OCI-LY1 (cell line): Measurements from ENCODE around the gene GLG1.

Experiments used
- H2AFZ ChIP-seq: fragments of 200-600 bp; sonication (generic), shearing (Covaris generic); 2 replicates; pipeline ENCODE4 v1.6.0; 2014; ENCODE audit warnings: antibody characterized with exemption, mild to moderate bottlenecking, low read length
- H3F3A ChIP-seq: fragments of 200-600 bp; sonication (generic), shearing (Covaris generic); 2 replicates; pipeline ENCODE4 v1.6.0; 2014; ENCODE audit warnings: mild to moderate bottlenecking, antibody characterized with exemption, low read length, moderate library complexity; ENCODE audit not compliant: insufficient read depth
- H3K27ac ChIP-seq: fragments of 200-600 bp; sonication (generic); 2 replicates; pipeline ENCODE4 v1.5.1; 2014; ENCODE audit warnings: low read length, mixed run types, mild to moderate bottlenecking, low read depth; ENCODE audit not compliant: poor library complexity, severe bottlenecking
- H3K27me3 ChIP-seq: fragments of 200-600 bp; sonication (generic); 2 replicates; pipeline ENCODE4 v1.6.0; 2014; ENCODE audit warnings: antibody characterized with exemption, mild to moderate bottlenecking, low read length, moderate library complexity; ENCODE audit not compliant: insufficient read depth
- H3K36me3 ChIP-seq: fragments of 200-600 bp; sonication (generic); 2 replicates; pipeline ENCODE4 v1.6.1; 2014; ENCODE audit warnings: mild to moderate bottlenecking, antibody characterized with exemption, low read length, moderate library complexity, mixed read lengths; ENCODE audit not compliant: insufficient read depth
- H3K4me1 ChIP-seq: fragments of 200-600 bp; sonication (generic); 2 replicates; pipeline ENCODE4 v1.5.1; 2014; ENCODE audit warnings: mild to moderate bottlenecking, low read length, moderate library complexity; ENCODE audit not compliant: insufficient read depth, severe bottlenecking
- H3K4me2 ChIP-seq: fragments of 200-600 bp; sonication (generic), shearing (Covaris generic); 2 replicates; pipeline ENCODE4 v1.6.1; 2014; ENCODE audit warnings: low read length
- H3K4me3 ChIP-seq: fragments of 200-600 bp; sonication (generic); 2 replicates; pipeline ENCODE4 v1.5.1; 2014; ENCODE audit warnings: low read length, low read depth, mild to moderate bottlenecking, mixed read lengths; ENCODE audit not compliant: poor library complexity, severe bottlenecking
- H3K79me2 ChIP-seq: fragments of 200-600 bp; shearing (Covaris generic); 2 replicates; pipeline ENCODE4 v1.6.1; 2016; ENCODE audit warnings: mixed run types, low read length, mixed read lengths; ENCODE audit not compliant: insufficient read depth
- H3K9ac ChIP-seq: fragments of 200-600 bp; sonication (generic), shearing (Covaris generic); 2 replicates; pipeline ENCODE4 v1.6.1; 2014; ENCODE audit warnings: mild to moderate bottlenecking, low read length, mixed read lengths
- H3K9me2 ChIP-seq: fragments of 200-600 bp; sonication (generic), shearing (Covaris generic); 2 replicates; pipeline ENCODE4 v1.6.1; 2014; ENCODE audit warnings: low read depth, mild to moderate bottlenecking, low read length, mixed read lengths
- H3K9me3 ChIP-seq: fragments of 200-600 bp; shearing (Covaris generic); 2 replicates; pipeline ENCODE4 v1.6.1; 2014; ENCODE audit warnings: low read length, mixed read lengths
- H4K20me1 ChIP-seq: fragments of 200-600 bp; sonication (generic), shearing (Covaris generic); 2 replicates; pipeline ENCODE4 v1.6.0; 2016; ENCODE audit warnings: mild to moderate bottlenecking, low read length; ENCODE audit not compliant: insufficient read depth
- CTCF ChIP-seq: fragments of 200-600 bp; sonication (generic), shearing (Covaris generic); IDR thresholded peaks from 2 replicates; pipeline ENCODE4 v1.5.1; 2017; ENCODE audit warnings: mild to moderate bottlenecking, antibody characterized with exemption, low read length, moderate library complexity, mixed read lengths
- EZH2 ChIP-seq: fragments of 200-600 bp; sonication (generic), shearing (Covaris generic); IDR thresholded peaks from 2 replicates; pipeline ENCODE4 v1.8.0; 2017; ENCODE audit warnings: borderline replicate concordance, mixed run types, mild to moderate bottlenecking, antibody characterized with exemption, low read length, moderate library complexity, mixed read lengths

Gene GLG1

GRCh38 chr16:74568961-74569631 lies 37.8 kb downstream of the GLG1 start:
- no peaks in the 10 kb centered on the region for H4K20me1 ChIP-seq
- peaks cover 70% of the 10 kb centered on the region for H3K79me2 ChIP-seq
- H3F3A ChIP-seq = no peaks in the 10 kb centered on the region
- no peak overlapping the region for H3K4me3 ChIP-seq
- H2AFZ ChIP-seq = no peak overlapping the region
- H3K36me3 ChIP-seq = no peaks in the 10 kb centered on the region
- no peak overlapping the region for H3K9ac ChIP-seq
- TF ChIP-seq EZH2 (no peak), CTCF (no peak)
- H3K27ac ChIP-seq = no peak overlapping the region
- no peak overlapping the region for H3K4me2 ChIP-seq
- H3K9me2 ChIP-seq = no peaks in the 10 kb centered on the region
- H3K9me3 ChIP-seq = no peaks in the 10 kb centered on the region
- no peaks in the 10 kb centered on the region for H3K27me3 ChIP-seq
- H3K4me1 ChIP-seq = no peaks in the 10 kb centered on the region

DNA sequence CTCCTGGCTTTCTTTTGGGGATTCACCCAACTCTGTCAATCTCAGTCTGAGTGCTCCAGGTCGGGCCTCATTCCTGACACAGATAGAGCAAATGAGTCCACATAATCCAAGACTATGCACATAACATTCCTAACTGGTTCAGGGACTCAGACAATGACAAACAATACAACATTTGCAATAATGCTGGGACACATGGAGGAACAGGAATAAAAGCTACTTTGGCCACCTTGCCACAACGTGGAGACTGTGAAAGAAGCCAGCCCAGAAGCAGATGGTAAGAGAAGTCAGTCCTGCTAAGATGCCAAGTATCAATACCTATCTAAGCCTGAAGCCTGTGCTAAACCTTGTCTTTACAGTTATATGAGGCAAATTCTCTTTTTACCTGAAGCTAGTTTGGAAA lies 39.0 kb downstream of the GLG1 start:
- no peaks in the 10 kb centered on the region for H3K4me1 ChIP-seq
- H3K36me3 ChIP-seq = no peaks in the 10 kb centered on the region
- H3K4me3 ChIP-seq = no peak overlapping the region
- no peaks in the 10 kb centered on the region for H4K20me1 ChIP-seq
- no peaks in the 10 kb centered on the region for H3F3A ChIP-seq
- H3K79me2 ChIP-seq = peaks cover 65% of the 10 kb centered on the region
- H2AFZ ChIP-seq = no peak overlapping the region
- H3K9me3 ChIP-seq = no peaks in the 10 kb centered on the region
- no peak overlapping the region for H3K27ac ChIP-seq
- H3K9ac ChIP-seq = no peak overlapping the region
- H3K9me2 ChIP-seq = no peaks in the 10 kb centered on the region
- no peaks in the 10 kb centered on the region for H3K27me3 ChIP-seq
- H3K4me2 ChIP-seq = no peak overlapping the region
- TF ChIP-seq CTCF (no peak), EZH2 (no peak)

DNA sequence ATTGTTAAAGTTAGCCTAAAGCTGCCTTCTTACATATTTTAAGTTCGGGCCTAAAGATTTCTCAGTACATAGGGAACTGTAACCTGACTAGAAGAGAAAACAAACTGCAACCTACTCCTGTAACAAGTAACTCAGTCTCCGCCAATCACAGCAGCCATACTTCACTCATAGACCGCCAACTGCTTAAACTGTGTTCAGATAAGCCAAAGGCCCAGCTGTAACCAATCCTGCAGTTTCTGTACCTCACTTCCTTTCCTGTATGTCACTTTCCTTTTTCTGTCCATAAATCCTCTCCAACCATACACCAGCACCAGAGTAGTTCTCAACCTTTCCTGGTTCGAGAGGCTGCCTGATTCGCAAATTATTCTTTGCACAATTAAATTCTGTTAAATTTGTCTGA lies 41.5 kb downstream of the GLG1 start:
- Histone ChIP-seq H2AFZ (no peak overlapping the region), H3K9me3 (no peaks in the 10 kb centered on the region), H3K36me3 (no peaks in the 10 kb centered on the region), H3K4me3 (no peak overlapping the region), H3K79me2 (peaks cover 50% of the 10 kb centered on the region), H3K9ac (no peak overlapping the region), H4K20me1 (no peaks in the 10 kb centered on the region), H3K27ac (no peak overlapping the region), H3F3A (no peaks in the 10 kb centered on the region), H3K27me3 (no peaks in the 10 kb centered on the region), H3K4me1 (no peaks in the 10 kb centered on the region), H3K4me2 (no peak overlapping the region), H3K9me2 (no peaks in the 10 kb centered on the region)
- no peak for TF ChIP-seq CTCF
